GF-D8 (cell line): ENCODE results near the gene PTPN20.
"Not testable (repeated sequence)": the region's sequence is repeated elsewhere in the genome, so short reads cannot be mapped to it uniquely, and the experiment has no call there.

ENCODE experiments used
- DNase-seq: peaks from one replicate; lab custom pipeline; 2025; lab: John Stamatoyannopoulos, UW

The PTPN20 gene

GRCh38 chr10:46952540-46952939 is 41.3 kb downstream of the PTPN20 start:
- not testable (repeated sequence) for DNase-seq

- not testable (repeated sequence) for DNase-seq
These were observed 49.5 kb downstream of the PTPN20 start for GRCh38 chr10:46960742-46961141.

- not testable (repeated sequence) for DNase-seq
These were observed 52.1 kb downstream of the PTPN20 start for GRCh38 chr10:46963356-46963755.

- DNase-seq, result not testable (repeated sequence)
These were observed 55.8 kb downstream of the PTPN20 start for GRCh38 chr10:46967013-46967412.

- DNase-seq, result not testable (repeated sequence)
These were observed 69.0 kb downstream of the PTPN20 start for GRCh38 chr10:46980223-46980622.

- DNase-seq, result not testable (repeated sequence)
These were observed 76.2 kb downstream of the PTPN20 start for GRCh38 chr10:46987233-46987924.

GRCh38 chr10:46992803-46993561 is 81.8 kb downstream of the PTPN20 start:
- DNase-seq, result no peak

GRCh38 chr10:46995234-46995633 is 84.0 kb downstream of the PTPN20 start:
- DNase-seq, result no peak

- DNase-seq, result no peak
These were observed 87.0 kb downstream of the PTPN20 start for GRCh38 chr10:46998192-46998591.

- DNase-seq, result no peak
These were observed 87.4 kb downstream of the PTPN20 start for GRCh38 chr10:46998595-46998994.

GRCh38 chr10:46999217-46999616 is 88.0 kb downstream of the PTPN20 start:
- DNase-seq, result no peak

- DNase-seq, result no peak
These were observed 97.5 kb downstream of the PTPN20 start for GRCh38 chr10:47008769-47009168.

GRCh38 chr10:47009215-47009838 is 98.1 kb downstream of the PTPN20 start:
- no peak for DNase-seq

GRCh38 chr10:47010036-47010435 is 98.8 kb downstream of the PTPN20 start:
- no peak for DNase-seq

GRCh38 chr10:47012214-47012613 is 101.0 kb downstream of the PTPN20 start:
- DNase-seq, result no peak

GRCh38 chr10:47013507-47014154 is 102.4 kb downstream of the PTPN20 start:
- no peak for DNase-seq

- DNase-seq, result no peak
These were observed 104.2 kb downstream of the PTPN20 start for GRCh38 chr10:47015404-47015803.

- DNase-seq, result no peak
These were observed 105.3 kb downstream of the PTPN20 start for GRCh38 chr10:47016564-47016963.

- DNase-seq, result no peak
These were observed 107.0 kb downstream of the PTPN20 start for GRCh38 chr10:47018026-47018735.

GRCh38 chr10:47019155-47020145 is 108.2 kb downstream of the PTPN20 start:
- no peak for DNase-seq

- no peak for DNase-seq
These were observed 109.2 kb downstream of the PTPN20 start for GRCh38 chr10:47020471-47020870.
